ENCODE results near the gene TTC23. TPM values are rescaled to one million over a fixed set of nuclear protein-coding genes. Genes with fewer than 3 reads are reported as not detected.

The TTC23 gene
- total and polyA plus RNA-seq, 7 experiments from 2014 or later: 0.34 to 4.0 (median 0.92) TPM

DNA sequence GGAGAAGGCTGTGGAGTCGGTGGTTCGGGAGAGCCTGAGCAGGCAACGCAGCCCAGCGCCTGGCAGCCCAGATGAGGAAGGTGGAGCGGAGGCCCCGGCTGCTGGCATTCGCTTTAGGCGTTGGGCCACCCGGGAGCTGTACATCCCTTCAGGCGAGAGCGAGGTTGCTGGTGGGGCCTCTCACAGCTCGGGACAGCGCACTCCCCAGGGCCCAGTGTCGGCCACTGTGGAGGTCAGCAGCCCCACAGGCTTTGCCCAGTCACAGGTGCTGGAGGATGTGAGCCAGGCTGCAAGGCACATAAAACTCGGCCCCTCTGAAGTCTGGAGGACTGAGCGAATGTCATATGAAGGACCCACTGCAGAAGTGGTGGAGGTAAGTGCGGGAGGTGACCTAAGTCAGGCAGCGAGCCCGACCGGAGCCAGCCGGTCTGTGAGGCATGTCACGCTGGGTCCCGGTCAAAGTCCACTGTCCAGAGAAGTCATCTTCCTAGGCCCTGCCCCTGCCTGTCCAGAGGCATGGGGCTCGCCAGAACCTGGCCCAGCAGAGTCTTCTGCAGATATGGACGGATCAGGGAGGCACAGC lies 117.8 kb downstream of the TTC23 start:
- Mint-ChIP-seq H3K9me3 (no peaks in the 10 kb centered on the region), H3K27ac (no peak overlapping the region), H3K27me3 (no peaks in the 10 kb centered on the region), H3K4me1 (no peaks in the 10 kb centered on the region), H3K4me3 (no peak overlapping the region), H3K36me3 (no peaks in the 10 kb centered on the region)
- Histone ChIP-seq H3K36me3 (ENCODE audit: control insufficient read depth in 2 of 3, insufficient read depth in 3 of 3, low read length in 3 of 3) (no peaks in the 10 kb centered on the region), H3K27ac (ENCODE audit: low read depth, low read length) (no peak overlapping the region), H3K27me3 (ENCODE audit: control insufficient read depth in 2 of 2, insufficient read depth in 2 of 2, low read length in 2 of 2) (no peaks in the 10 kb centered on the region), H3K9me3 (ENCODE audit: control insufficient read depth in 2 of 3, low read length in 3 of 3) (no peaks in the 10 kb centered on the region), H3K4me1 (ENCODE audit: control insufficient read depth in 2 of 2, insufficient read depth in 2 of 2, low read length in 2 of 2) (no peaks in the 10 kb centered on the region), H3K4me3 (ENCODE audit: low read length) (no peak overlapping the region)
- CTCF ChIA-PET: no interaction called here
- intact Hi-C loops (cut with micrococcal nuclease): no loop called here
- DNase-seq: no peak
- peak; percentile 26 for ATAC-seq
- POLR2A ChIA-PET: no interaction called here

DNA sequence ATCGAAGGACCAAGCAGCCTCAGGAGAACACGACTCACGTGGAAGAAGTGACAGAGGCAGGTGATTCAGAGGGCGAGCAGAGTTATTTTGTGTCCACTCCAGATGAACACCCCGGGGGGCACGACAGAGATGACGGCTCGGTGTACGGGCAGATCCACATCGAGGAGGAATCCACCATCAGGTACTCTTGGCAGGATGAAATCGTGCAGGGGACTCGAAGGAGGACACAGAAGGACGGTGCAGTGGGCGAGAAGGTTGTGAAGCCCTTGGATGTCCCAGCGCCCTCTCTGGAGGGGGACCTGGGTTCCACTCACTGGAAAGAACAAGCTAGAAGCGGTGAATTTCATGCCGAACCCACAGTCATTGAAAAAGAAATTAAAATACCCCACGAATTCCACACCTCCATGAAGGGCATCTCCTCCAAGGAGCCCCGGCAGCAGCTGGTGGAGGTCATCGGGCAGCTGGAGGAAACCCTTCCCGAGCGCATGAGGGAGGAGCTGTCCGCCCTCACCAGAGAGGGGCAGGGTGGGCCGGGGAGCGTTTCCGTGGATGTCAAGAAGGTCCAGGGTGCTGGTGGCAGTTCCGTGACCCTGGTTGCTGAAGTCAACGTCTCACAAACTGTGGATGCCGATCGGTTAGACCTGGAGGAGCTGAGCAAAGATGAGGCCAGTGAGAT lies 118.5 kb downstream of the TTC23 start:
- Mint-ChIP-seq H3K27me3 (no peaks in the 10 kb centered on the region), H3K36me3 (no peaks in the 10 kb centered on the region), H3K27ac (no peak overlapping the region), H3K4me3 (no peak overlapping the region), H3K4me1 (no peaks in the 10 kb centered on the region), H3K9me3 (no peaks in the 10 kb centered on the region)
- no peaks in the 10 kb centered on the region for H3K9me3 ChIP-seq (ENCODE audit: control insufficient read depth in 2 of 3, low read length in 3 of 3)
- ATAC-seq: no peak
- H3K4me1 ChIP-seq (ENCODE audit: control insufficient read depth in 2 of 2, insufficient read depth in 2 of 2, low read length in 2 of 2): no peaks in the 10 kb centered on the region
- ChIA-PET CTCF (no interaction called here), POLR2A (no interaction called here)
- no peaks in the 10 kb centered on the region for H3K36me3 ChIP-seq (ENCODE audit: control insufficient read depth in 2 of 3, insufficient read depth in 3 of 3, low read length in 3 of 3)
- intact Hi-C loops (cut with micrococcal nuclease): no loop called here
- no peak for DNase-seq
- H3K27ac ChIP-seq (ENCODE audit: low read depth, low read length): no peak overlapping the region
- no peak overlapping the region for H3K4me3 ChIP-seq (ENCODE audit: low read length)
- no peaks in the 10 kb centered on the region for H3K27me3 ChIP-seq (ENCODE audit: control insufficient read depth in 2 of 2, insufficient read depth in 2 of 2, low read length in 2 of 2)

GRCh38 chr15:99130314-99130713 lies 119.1 kb downstream of the TTC23 start:
- no peak overlapping the region for H3K27ac Mint-ChIP-seq
- intact Hi-C loops (cut with micrococcal nuclease): no loop called here

DNA sequence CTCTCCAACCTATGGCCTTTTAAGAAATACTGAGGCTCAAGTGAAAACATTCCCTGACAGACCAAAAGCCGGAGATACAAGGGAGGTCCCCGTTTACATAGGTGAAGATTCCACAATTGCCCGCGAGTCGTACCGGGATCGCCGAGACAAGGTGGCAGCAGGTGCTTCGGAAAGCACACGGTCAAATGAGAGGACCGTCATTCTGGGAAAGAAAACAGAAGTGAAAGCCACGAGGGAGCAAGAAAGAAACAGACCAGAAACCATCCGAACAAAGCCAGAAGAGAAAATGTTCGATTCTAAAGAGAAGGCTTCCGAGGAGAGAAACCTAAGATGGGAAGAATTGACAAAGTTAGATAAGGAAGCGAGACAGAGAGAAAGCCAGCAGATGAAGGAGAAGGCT lies 119.7 kb downstream of the TTC23 start:
- Mint-ChIP-seq H3K36me3 (no peaks in the 10 kb centered on the region), H3K27me3 (no peaks in the 10 kb centered on the region), H3K4me1 (no peaks in the 10 kb centered on the region), H3K4me3 (no peak overlapping the region), H3K27ac (no peak overlapping the region), H3K9me3 (no peaks in the 10 kb centered on the region)
- Histone ChIP-seq H3K4me1 (ENCODE audit: control insufficient read depth in 2 of 2, insufficient read depth in 2 of 2, low read length in 2 of 2) (no peaks in the 10 kb centered on the region), H3K27ac (ENCODE audit: low read depth, low read length) (no peak overlapping the region), H3K36me3 (ENCODE audit: control insufficient read depth in 2 of 3, insufficient read depth in 3 of 3, low read length in 3 of 3) (no peaks in the 10 kb centered on the region), H3K27me3 (ENCODE audit: control insufficient read depth in 2 of 2, insufficient read depth in 2 of 2, low read length in 2 of 2) (no peaks in the 10 kb centered on the region), H3K9me3 (ENCODE audit: control insufficient read depth in 2 of 3, low read length in 3 of 3) (no peaks in the 10 kb centered on the region), H3K4me3 (ENCODE audit: low read length) (no peak overlapping the region)
- intact Hi-C loops (cut with micrococcal nuclease): no loop called here
- ATAC-seq (no peak), DNase-seq (no peak)
- ChIA-PET POLR2A (no interaction called here), CTCF (no interaction called here)

More at GRCh38 chr15:99130314-99130713, 119.1 kb downstream of the TTC23 start:
- no peaks in the 10 kb centered on the region for H3K27me3 Mint-ChIP-seq
- Histone ChIP-seq H3K27ac (ENCODE audit: low read depth, low read length) (no peak overlapping the region), H3K4me3 (ENCODE audit: low read length) (no peak overlapping the region), H3K27me3 (ENCODE audit: control insufficient read depth in 2 of 2, insufficient read depth in 2 of 2, low read length in 2 of 2) (no peaks in the 10 kb centered on the region), H3K9me3 (ENCODE audit: control insufficient read depth in 2 of 3, low read length in 3 of 3) (no peaks in the 10 kb centered on the region), H3K4me1 (ENCODE audit: control insufficient read depth in 2 of 2, insufficient read depth in 2 of 2, low read length in 2 of 2) (no peaks in the 10 kb centered on the region), H3K36me3 (ENCODE audit: control insufficient read depth in 2 of 3, insufficient read depth in 3 of 3, low read length in 3 of 3) (no peaks in the 10 kb centered on the region)
- ATAC-seq (no peak), DNase-seq (no peak)
- no peaks in the 10 kb centered on the region for H3K36me3 Mint-ChIP-seq
- ChIA-PET POLR2A (no interaction called here), CTCF (no interaction called here)
- H3K4me1 Mint-ChIP-seq: no peaks in the 10 kb centered on the region
- H3K9me3 Mint-ChIP-seq: no peaks in the 10 kb centered on the region
- no peak overlapping the region for H3K4me3 Mint-ChIP-seq

DNA sequence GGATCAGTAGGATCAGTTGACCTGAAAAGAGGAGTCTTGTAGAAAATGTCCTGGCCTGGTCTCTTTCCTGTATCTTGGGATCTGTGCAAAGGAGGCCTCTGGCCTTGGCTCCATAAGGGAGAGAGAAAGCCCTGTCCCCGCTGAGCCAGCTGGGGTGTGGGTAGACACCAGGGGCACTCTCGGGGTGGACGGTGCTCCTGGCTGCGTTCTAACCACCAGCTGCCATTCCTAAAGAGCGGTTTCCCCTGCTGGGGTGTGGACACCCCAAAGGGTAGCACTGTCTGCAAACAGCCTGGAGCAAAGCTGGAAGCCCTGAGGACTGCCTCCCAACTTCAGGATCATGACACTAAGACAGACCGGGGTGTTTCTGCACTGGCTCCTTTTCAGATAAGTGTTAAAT lies 121.0 kb downstream of the TTC23 start:
- H3K36me3 Mint-ChIP-seq: no peaks in the 10 kb centered on the region
- DNase-seq: no peak
- Histone ChIP-seq H3K9me3 (ENCODE audit: control insufficient read depth in 2 of 3, low read length in 3 of 3) (no peaks in the 10 kb centered on the region), H3K27ac (ENCODE audit: low read depth, low read length) (no peak overlapping the region), H3K36me3 (ENCODE audit: control insufficient read depth in 2 of 3, insufficient read depth in 3 of 3, low read length in 3 of 3) (no peaks in the 10 kb centered on the region), H3K4me1 (ENCODE audit: control insufficient read depth in 2 of 2, insufficient read depth in 2 of 2, low read length in 2 of 2) (no peaks in the 10 kb centered on the region), H3K4me3 (ENCODE audit: low read length) (no peak overlapping the region), H3K27me3 (ENCODE audit: control insufficient read depth in 2 of 2, insufficient read depth in 2 of 2, low read length in 2 of 2) (no peaks in the 10 kb centered on the region)
- ChIA-PET POLR2A (no interaction called here), CTCF (no interaction called here)
- H3K27ac Mint-ChIP-seq: no peak overlapping the region
- no peaks in the 10 kb centered on the region for H3K27me3 Mint-ChIP-seq
- no peak overlapping the region for H3K4me3 Mint-ChIP-seq
- H3K9me3 Mint-ChIP-seq: no peaks in the 10 kb centered on the region
- intact Hi-C loops (cut with micrococcal nuclease): no loop called here
- H3K4me1 Mint-ChIP-seq: no peaks in the 10 kb centered on the region
- no peak for ATAC-seq

GRCh38 chr15:99127773-99128172 lies 121.6 kb downstream of the TTC23 start:
- Mint-ChIP-seq H3K9me3 (no peaks in the 10 kb centered on the region), H3K4me3 (no peak overlapping the region), H3K27me3 (peaks cover 0 to 3% (median 0%) of the 10 kb centered on the region in 5 donors), H3K36me3 (no peaks in the 10 kb centered on the region), H3K27ac (no peak overlapping the region), H3K4me1 (no peaks in the 10 kb centered on the region)
- no peak for DNase-seq
- ChIA-PET CTCF (no interaction called here), POLR2A (no interaction called here)
- no peaks in the 10 kb centered on the region for H3K9me3 ChIP-seq (ENCODE audit: control insufficient read depth in 2 of 3, low read length in 3 of 3)
- H3K36me3 ChIP-seq (ENCODE audit: control insufficient read depth in 2 of 3, insufficient read depth in 3 of 3, low read length in 3 of 3): no peaks in the 10 kb centered on the region
- H3K4me3 ChIP-seq (ENCODE audit: low read length): no peak overlapping the region
- H3K4me1 ChIP-seq (ENCODE audit: control insufficient read depth in 2 of 2, insufficient read depth in 2 of 2, low read length in 2 of 2): no peaks in the 10 kb centered on the region
- no peak for ATAC-seq
- no peak overlapping the region for H3K27ac ChIP-seq (ENCODE audit: low read depth, low read length)
- intact Hi-C loops (cut with micrococcal nuclease): no loop called here
- no peaks in the 10 kb centered on the region for H3K27me3 ChIP-seq (ENCODE audit: control insufficient read depth in 2 of 2, insufficient read depth in 2 of 2, low read length in 2 of 2)

- no peaks in the 10 kb centered on the region for H3K4me1 ChIP-seq (ENCODE audit: control insufficient read depth in 2 of 2, insufficient read depth in 2 of 2, low read length in 2 of 2)
- DNase-seq (no peak), ATAC-seq (no peak)
- Mint-ChIP-seq H3K27ac (no peak overlapping the region), H3K36me3 (no peaks in the 10 kb centered on the region), H3K9me3 (no peaks in the 10 kb centered on the region), H3K27me3 (peaks cover 0 to 3% (median 0%) of the 10 kb centered on the region in 5 donors), H3K4me1 (no peaks in the 10 kb centered on the region), H3K4me3 (no peak overlapping the region)
- no peaks in the 10 kb centered on the region for H3K27me3 ChIP-seq (ENCODE audit: control insufficient read depth in 2 of 2, insufficient read depth in 2 of 2, low read length in 2 of 2)
- no peaks in the 10 kb centered on the region for H3K9me3 ChIP-seq (ENCODE audit: control insufficient read depth in 2 of 3, low read length in 3 of 3)
- CTCF ChIA-PET: no interaction called here
- no peak overlapping the region for H3K27ac ChIP-seq (ENCODE audit: low read depth, low read length)
- POLR2A ChIA-PET: no interaction called here
- intact Hi-C loops (cut with micrococcal nuclease): no loop called here
- no peaks in the 10 kb centered on the region for H3K36me3 ChIP-seq (ENCODE audit: control insufficient read depth in 2 of 3, insufficient read depth in 3 of 3, low read length in 3 of 3)
- no peak overlapping the region for H3K4me3 ChIP-seq (ENCODE audit: low read length)
These were observed 122.5 kb downstream of the TTC23 start for GRCh38 chr15:99126930-99127329.

All from naive thymus-derived CD4-positive, alpha-beta T cell (primary cell).